ENCODE data around the gene BIN1.

BIN1 gene

GRCh38 chr2:127092901-127093516 lies 13.9 kb downstream of the BIN1 start:
- no peak for DNase-seq (ENCODE audit: low read depth)
- no peak overlapping the region for H3K4me3 ChIP-seq (ENCODE audit: low read depth, low read length)
- no peak for TF ChIP-seq CTCF (IDR thresholded peaks at IDR 0.05; ENCODE audit: control insufficient read depth, extremely low read depth, insufficient read depth)

DNA sequence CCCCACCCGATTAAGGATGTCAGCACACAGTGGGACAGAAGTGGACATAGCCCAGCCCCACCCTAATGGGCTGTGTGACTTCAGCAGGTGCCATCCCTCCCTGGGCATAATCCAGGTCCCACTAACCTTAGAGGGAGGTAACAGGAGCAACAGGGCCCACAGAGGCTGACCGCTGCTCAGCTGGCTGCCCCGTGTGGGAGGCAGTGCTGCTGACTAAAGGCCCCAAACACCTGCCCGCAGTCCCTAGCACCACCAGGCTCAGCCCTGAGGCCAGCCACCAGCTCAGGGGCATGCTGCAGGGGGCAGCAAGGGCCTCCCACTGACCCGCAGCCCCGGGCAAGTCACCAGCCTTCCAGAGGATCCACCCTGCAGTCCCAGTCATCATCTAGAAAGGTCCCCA lies 14.6 kb downstream of the BIN1 start:
- DNase-seq (ENCODE audit: low read depth) = no peak
- TF ChIP-seq CTCF (IDR thresholded peaks at IDR 0.05; ENCODE audit: control insufficient read depth, extremely low read depth, insufficient read depth) = no peak
- no peak overlapping the region for H3K4me3 ChIP-seq (ENCODE audit: low read depth, low read length)

DNA sequence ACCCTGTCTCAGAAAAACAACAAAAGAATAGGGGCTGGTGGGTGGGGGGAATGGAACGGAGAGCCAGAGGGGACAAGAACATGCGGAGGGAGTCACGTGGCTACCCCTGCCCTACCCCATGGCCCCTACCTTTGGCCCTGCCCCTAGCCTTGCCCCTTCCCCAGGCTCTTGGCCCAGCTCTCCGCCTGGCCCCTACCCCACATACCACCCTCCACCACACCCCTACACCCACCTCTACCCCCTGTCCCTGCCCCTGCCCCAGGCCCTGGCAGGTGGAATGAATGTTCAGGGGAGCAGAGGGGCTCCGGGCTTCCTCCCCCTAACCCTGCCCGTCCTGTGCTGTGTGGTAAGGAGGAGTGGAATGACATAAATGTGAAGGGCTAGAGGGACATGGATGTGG lies 15.1 kb downstream of the BIN1 start:
- no peak overlapping the region for H3K4me3 ChIP-seq (ENCODE audit: low read depth, low read length)
- DNase-seq (ENCODE audit: low read depth) = no peak
- no peak for TF ChIP-seq CTCF (IDR thresholded peaks at IDR 0.05; ENCODE audit: control insufficient read depth, extremely low read depth, insufficient read depth)

GRCh38 chr2:127091148-127091547 lies 15.8 kb downstream of the BIN1 start:
- no peak for DNase-seq (ENCODE audit: low read depth)
- TF ChIP-seq CTCF (IDR thresholded peaks at IDR 0.05; ENCODE audit: control insufficient read depth, extremely low read depth, insufficient read depth) = no peak
- no peak overlapping the region for H3K4me3 ChIP-seq (ENCODE audit: low read depth, low read length)

- no peak overlapping the region for H3K4me3 ChIP-seq (ENCODE audit: low read depth, low read length)
- DNase-seq (ENCODE audit: low read depth) = no peak
- TF ChIP-seq CTCF (IDR thresholded peaks at IDR 0.05; ENCODE audit: control insufficient read depth, extremely low read depth, insufficient read depth) = no peak
Measured at GRCh38 chr2:127090281-127091120, 16.5 kb downstream of the BIN1 start.

DNA sequence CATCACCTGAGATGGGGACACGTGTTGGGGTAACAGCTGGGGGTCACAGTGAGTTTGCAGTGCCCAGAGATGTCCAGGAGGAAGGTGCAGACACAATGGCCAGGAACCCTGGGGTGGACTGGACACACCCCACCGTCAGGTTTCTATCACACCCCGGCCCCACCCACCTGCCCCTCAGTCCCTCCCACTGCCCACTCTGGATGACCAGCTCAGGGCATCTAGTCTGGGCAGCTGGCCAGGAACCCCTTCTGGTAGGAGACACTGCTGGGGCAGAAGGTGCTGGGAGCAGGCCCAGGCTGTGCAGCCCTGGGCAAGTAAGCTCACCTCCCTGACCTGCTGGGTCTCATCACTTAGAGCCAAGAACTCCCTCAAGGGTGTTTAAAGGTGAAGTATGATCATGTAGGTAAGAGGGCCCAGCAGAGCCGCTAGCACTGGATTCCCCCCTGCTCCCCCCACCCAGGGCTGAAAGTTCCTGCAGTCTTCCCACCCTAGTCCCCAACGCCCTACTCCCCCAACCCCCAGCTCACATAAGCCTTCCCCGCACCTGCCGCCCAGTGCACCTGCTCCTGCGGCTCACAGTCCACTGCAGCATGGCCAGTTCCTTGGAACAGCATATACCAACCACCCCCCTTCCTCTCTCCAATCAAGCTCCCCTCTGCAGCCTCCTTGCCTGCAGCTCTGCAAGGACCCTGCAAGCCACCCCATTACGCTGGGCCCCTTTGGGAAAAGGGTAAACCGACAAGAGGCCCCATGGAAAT lies 17.3 kb downstream of the BIN1 start:
- no peak for TF ChIP-seq CTCF (IDR thresholded peaks at IDR 0.05; ENCODE audit: control insufficient read depth, extremely low read depth, insufficient read depth)
- no peak for DNase-seq (ENCODE audit: low read depth)
- H3K4me3 ChIP-seq (ENCODE audit: low read depth, low read length) = no peak overlapping the region

Measured in LNCaP clone FGC (cell line).